Fibroblast of villous mesenchyme (primary cell): ENCODE results near the gene ATRNL1. TPM values are rescaled to one million over a fixed set of nuclear protein-coding genes. Genes with fewer than 3 reads are reported as not detected.

ENCODE experiments used
- DNase-seq: peaks from one replicate; pipeline ENCODE4 v3.0.0-alpha.2; 2010; ENCODE audit warnings: low read depth
- H3K4me3 ChIP-seq: 2 replicates; pipeline ENCODE4 v1.5.1; 2011; ENCODE audit warnings: low read depth, mild to moderate bottlenecking, low read length
- total RNA-seq: library from RNA; depleted of rRNA; stranded (reverse); fragments of >200 nt; gene quantifications from 2 replicates; pipeline ENCODE4 v1.2.3, GENCODE V29; 2012
- TF ChIP-seq, protein P1 (sequence below): IDR thresholded peaks from 2 replicates; pipeline ENCODE4 v1.5.1; 2012; ENCODE audit warnings: low read depth, mild to moderate bottlenecking, low read length; ENCODE audit not compliant: insufficient read depth

Gene ATRNL1
- total RNA-seq, 1 donor: 13.0 TPM

- TF ChIP-seq, protein P1, sequence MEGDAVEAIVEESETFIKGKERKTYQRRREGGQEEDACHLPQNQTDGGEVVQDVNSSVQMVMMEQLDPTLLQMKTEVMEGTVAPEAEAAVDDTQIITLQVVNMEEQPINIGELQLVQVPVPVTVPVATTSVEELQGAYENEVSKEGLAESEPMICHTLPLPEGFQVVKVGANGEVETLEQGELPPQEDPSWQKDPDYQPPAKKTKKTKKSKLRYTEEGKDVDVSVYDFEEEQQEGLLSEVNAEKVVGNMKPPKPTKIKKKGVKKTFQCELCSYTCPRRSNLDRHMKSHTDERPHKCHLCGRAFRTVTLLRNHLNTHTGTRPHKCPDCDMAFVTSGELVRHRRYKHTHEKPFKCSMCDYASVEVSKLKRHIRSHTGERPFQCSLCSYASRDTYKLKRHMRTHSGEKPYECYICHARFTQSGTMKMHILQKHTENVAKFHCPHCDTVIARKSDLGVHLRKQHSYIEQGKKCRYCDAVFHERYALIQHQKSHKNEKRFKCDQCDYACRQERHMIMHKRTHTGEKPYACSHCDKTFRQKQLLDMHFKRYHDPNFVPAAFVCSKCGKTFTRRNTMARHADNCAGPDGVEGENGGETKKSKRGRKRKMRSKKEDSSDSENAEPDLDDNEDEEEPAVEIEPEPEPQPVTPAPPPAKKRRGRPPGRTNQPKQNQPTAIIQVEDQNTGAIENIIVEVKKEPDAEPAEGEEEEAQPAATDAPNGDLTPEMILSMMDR: no peak
- no peak for DNase-seq
- H3K4me3 ChIP-seq: no peak overlapping the region
Measured at GRCh38 chr10:115436999-115437398, 343.8 kb downstream of the ATRNL1 start.

GRCh38 chr10:115441907-115442545 is 348.9 kb downstream of the ATRNL1 start:
- no peak for DNase-seq
- no peak overlapping the region for H3K4me3 ChIP-seq
- TF ChIP-seq, protein P1: no peak

- TF ChIP-seq, protein P1: no peak
- H3K4me3 ChIP-seq: no peak overlapping the region
- DNase-seq: no peak
Measured at GRCh38 chr10:115456812-115457211, 363.6 kb downstream of the ATRNL1 start.

DNA sequence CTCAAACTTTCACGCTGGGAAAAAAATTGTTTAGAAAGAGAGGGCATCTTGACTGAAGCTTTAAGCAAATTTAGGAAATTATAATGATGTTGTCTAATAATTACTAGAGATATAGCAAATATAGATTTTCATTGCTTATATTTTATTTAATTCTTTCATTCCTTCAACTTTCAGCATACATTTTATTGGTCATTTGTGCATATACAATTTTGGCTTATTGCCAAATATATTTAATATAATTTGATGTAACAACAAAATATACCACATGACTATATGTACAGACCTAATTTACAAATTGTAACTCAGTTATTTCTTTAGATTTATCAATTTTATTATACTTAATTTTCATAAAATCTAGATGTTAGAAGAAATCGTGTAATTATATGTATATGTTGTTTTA is 390.1 kb downstream of the ATRNL1 start:
- TF ChIP-seq, protein P1: no peak
- H3K4me3 ChIP-seq: no peak overlapping the region
- DNase-seq: no peak

GRCh38 chr10:115491526-115492140 is 398.5 kb downstream of the ATRNL1 start:
- DNase-seq: no peak
- TF ChIP-seq, protein P1: no peak

GRCh38 chr10:115503546-115503945 is 410.4 kb downstream of the ATRNL1 start:
- no peak for DNase-seq
- no peak overlapping the region for H3K4me3 ChIP-seq
- TF ChIP-seq, protein P1: no peak

More at GRCh38 chr10:115491526-115492140, 398.5 kb downstream of the ATRNL1 start:
- no peak overlapping the region for H3K4me3 ChIP-seq
